Activated T-cell treated with anti-CD3 and anti-CD28 coated beads, Interleukin-2, amount 50 U/mL, for 24 hours (primary cell): ENCODE data around the gene CAPN15.

Experiments used
- DNase-seq: peaks from one replicate; pipeline ENCODE4 v3.0.0-alpha.2; 2020
- H3K27ac Mint-ChIP-seq: 2 replicates; pipeline ENCODE4 v1.8.0; 2020; ENCODE audit warnings: mild to moderate bottlenecking, mixed read lengths
- H3K27me3 Mint-ChIP-seq: 2 replicates; pipeline ENCODE4 v1.8.0; 2020; ENCODE audit warnings: mixed read lengths
- H3K36me3 Mint-ChIP-seq: 2 replicates; pipeline ENCODE4 v1.8.0; 2020; ENCODE audit warnings: low read depth, mixed read lengths
- H3K4me1 Mint-ChIP-seq: 2 replicates; pipeline ENCODE4 v1.8.0; 2020; ENCODE audit warnings: low read depth, mixed read lengths
- H3K4me3 Mint-ChIP-seq: 2 replicates; pipeline ENCODE4 v1.8.0; 2020; ENCODE audit warnings: mild to moderate bottlenecking, moderate library complexity, mixed read lengths
- H3K9me3 Mint-ChIP-seq: 2 replicates; pipeline ENCODE4 v1.8.0; 2020; ENCODE audit warnings: mixed read lengths

The CAPN15 gene

GRCh38 chr16:577796-578195, 50.3 kb downstream of the CAPN15 start:
- H3K27ac Mint-ChIP-seq: no peak overlapping the region
- no peaks in the 10 kb centered on the region for H3K9me3 Mint-ChIP-seq

GRCh38 chr16:578232-578869, 50.8 kb downstream of the CAPN15 start:
- DNase-seq: no peak
- Mint-ChIP-seq H3K27ac (no peak overlapping the region), H3K9me3 (no peaks in the 10 kb centered on the region), H3K4me1 (peaks cover 2% of the 10 kb centered on the region), H3K36me3 (peaks cover 16% of the 10 kb centered on the region), H3K27me3 (no peaks in the 10 kb centered on the region), H3K4me3 (no peak overlapping the region)

More at GRCh38 chr16:577796-578195, 50.3 kb downstream of the CAPN15 start:
- Mint-ChIP-seq H3K27me3 (no peaks in the 10 kb centered on the region), H3K36me3 (peaks cover 16% of the 10 kb centered on the region), H3K4me3 (no peak overlapping the region), H3K4me1 (peaks cover 2% of the 10 kb centered on the region)
- DNase-seq: no peak

- Mint-ChIP-seq H3K4me1 (peaks cover 2% of the 10 kb centered on the region), H3K9me3 (no peaks in the 10 kb centered on the region), H3K27me3 (no peaks in the 10 kb centered on the region), H3K36me3 (peaks cover 15% of the 10 kb centered on the region), H3K4me3 (no peak overlapping the region), H3K27ac (no peak overlapping the region)
- peak; percentile 79 for DNase-seq
Observed at GRCh38 chr16:578870-579405, 51.4 kb downstream of the CAPN15 start.

- peaks cover 2% of the 10 kb centered on the region for H3K4me1 Mint-ChIP-seq
- DNase-seq: no peak
- no peaks in the 10 kb centered on the region for H3K27me3 Mint-ChIP-seq
- H3K4me3 Mint-ChIP-seq: no peak overlapping the region
- H3K36me3 Mint-ChIP-seq: peaks cover 9% of the 10 kb centered on the region
- H3K27ac Mint-ChIP-seq: no peak overlapping the region
- no peaks in the 10 kb centered on the region for H3K9me3 Mint-ChIP-seq
Observed at GRCh38 chr16:580141-580945, 52.8 kb downstream of the CAPN15 start.

GRCh38 chr16:580946-581498, 53.5 kb downstream of the CAPN15 start:
- H3K4me1 Mint-ChIP-seq: peaks cover 2% of the 10 kb centered on the region
- H3K27ac Mint-ChIP-seq: no peak overlapping the region
- no peak for DNase-seq

GRCh38 chr16:582218-582613, 54.7 kb downstream of the CAPN15 start:
- DNase-seq: no peak
- Mint-ChIP-seq H3K27me3 (no peaks in the 10 kb centered on the region), H3K4me3 (no peak overlapping the region), H3K36me3 (peaks cover 4% of the 10 kb centered on the region), H3K4me1 (peaks cover 4% of the 10 kb centered on the region), H3K27ac (no peak overlapping the region), H3K9me3 (no peaks in the 10 kb centered on the region)

More at GRCh38 chr16:580946-581498, 53.5 kb downstream of the CAPN15 start:
- Mint-ChIP-seq H3K36me3 (peaks cover 9% of the 10 kb centered on the region), H3K9me3 (no peaks in the 10 kb centered on the region), H3K27me3 (no peaks in the 10 kb centered on the region), H3K4me3 (no peak overlapping the region)

GRCh38 chr16:582614-583331, 55.3 kb downstream of the CAPN15 start:
- no peaks in the 10 kb centered on the region for H3K9me3 Mint-ChIP-seq
- H3K27ac Mint-ChIP-seq: no peak overlapping the region
- no peak overlapping the region for H3K4me3 Mint-ChIP-seq
- H3K4me1 Mint-ChIP-seq: peaks cover 7% of the 10 kb centered on the region
- no peak for DNase-seq
- H3K36me3 Mint-ChIP-seq: peaks cover 9% of the 10 kb centered on the region
- H3K27me3 Mint-ChIP-seq: no peaks in the 10 kb centered on the region

GRCh38 chr16:583470-583814, 55.9 kb downstream of the CAPN15 start:
- Mint-ChIP-seq H3K27ac (no peak overlapping the region), H3K4me3 (no peak overlapping the region), H3K9me3 (no peaks in the 10 kb centered on the region), H3K4me1 (peaks cover 7% of the 10 kb centered on the region), H3K27me3 (no peaks in the 10 kb centered on the region), H3K36me3 (peaks cover 15% of the 10 kb centered on the region)
- DNase-seq: no peak

GRCh38 chr16:583815-584591, 56.5 kb downstream of the CAPN15 start:
- H3K27me3 Mint-ChIP-seq: no peaks in the 10 kb centered on the region
- H3K4me3 Mint-ChIP-seq: no peak overlapping the region
- DNase-seq: no peak
- H3K36me3 Mint-ChIP-seq: peaks cover 18% of the 10 kb centered on the region
- no peaks in the 10 kb centered on the region for H3K9me3 Mint-ChIP-seq
- H3K27ac Mint-ChIP-seq: no peak overlapping the region
- peaks cover 6% of the 10 kb centered on the region for H3K4me1 Mint-ChIP-seq

- Mint-ChIP-seq H3K9me3 (no peaks in the 10 kb centered on the region), H3K27ac (no peak overlapping the region), H3K4me3 (no peak overlapping the region), H3K36me3 (peaks cover 20% of the 10 kb centered on the region), H3K4me1 (peaks cover 6% of the 10 kb centered on the region), H3K27me3 (no peaks in the 10 kb centered on the region)
- DNase-seq: no peak
Observed at GRCh38 chr16:585351-585750, 57.8 kb downstream of the CAPN15 start.

- Mint-ChIP-seq H3K4me3 (no peak overlapping the region), H3K9me3 (no peaks in the 10 kb centered on the region), H3K36me3 (peaks cover 21% of the 10 kb centered on the region), H3K27ac (no peak overlapping the region), H3K4me1 (peaks cover 12% of the 10 kb centered on the region), H3K27me3 (no peaks in the 10 kb centered on the region)
- no peak for DNase-seq
Observed at GRCh38 chr16:586047-586644, 58.6 kb downstream of the CAPN15 start.

GRCh38 chr16:586645-587590, 59.4 kb downstream of the CAPN15 start:
- Mint-ChIP-seq H3K27ac (peak overlapping the region; percentile 98), H3K9me3 (no peaks in the 10 kb centered on the region), H3K36me3 (peaks cover 20% of the 10 kb centered on the region), H3K4me1 (peaks cover 17% of the 10 kb centered on the region), H3K27me3 (no peaks in the 10 kb centered on the region), H3K4me3 (peak overlapping the region; percentile 92)
- no peak for DNase-seq

- peaks cover 24% of the 10 kb centered on the region for H3K36me3 Mint-ChIP-seq
- peak overlapping the region; percentile 92 for H3K4me3 Mint-ChIP-seq
- no peaks in the 10 kb centered on the region for H3K27me3 Mint-ChIP-seq
- H3K27ac Mint-ChIP-seq: peak overlapping the region; percentile 98
- no peak for DNase-seq
- H3K4me1 Mint-ChIP-seq: peaks cover 32% of the 10 kb centered on the region
- H3K9me3 Mint-ChIP-seq: no peaks in the 10 kb centered on the region
Observed at GRCh38 chr16:588639-588888, 61.1 kb downstream of the CAPN15 start.
